HEK293 (cell line): ENCODE results near the gene RXRG.
A peak's percentile ranks its signal among the peaks of the same experiment; 100 is the strongest.

Source experiments
- CTCF ChIA-PET: fragments of 350-600 bp; formaldehyde crosslinking; extraction: SDS; loops from one replicate; lab custom pipeline; 2021; ENCODE audit warnings: antibody characterized with exemption; lab: Yijun Ruan, JAX
- POLR2A ChIA-PET: fragments of 300-600 bp; formaldehyde crosslinking; extraction: SDS; loops from one replicate; lab custom pipeline; 2020; ENCODE audit warnings: antibody characterized with exemption, inconsistent platforms; lab: Yijun Ruan, JAX
- H3K27ac ChIP-seq: fragments of 200-500 bp; sonication (Bioruptor generic); 2 replicates; pipeline ENCODE4 v1.5.1; 2014; ENCODE audit warnings: low read depth, low read length, control low read depth, inconsistent platforms; ENCODE audit errors: extremely low read depth
- H3K36me3 ChIP-seq, 2 experiments: fragments of 200-500 bp in 1 of 2; sonication (Bioruptor generic) in 1 of 2; 1 replicate in 1 of 2; 2 replicates in 1 of 2; pipeline ENCODE4 v1.5.1; 2014 to 2017; ENCODE audit warnings: inconsistent platforms in 2 of 2, low read length in 2 of 2; ENCODE audit not compliant: control insufficient read depth in 2 of 2, insufficient read depth in 1 of 2
- H3K4me1 ChIP-seq: fragments of 200-500 bp; sonication (Bioruptor generic); 2 replicates; pipeline ENCODE4 v1.5.1; 2014; ENCODE audit warnings: mild to moderate bottlenecking, low read length, inconsistent platforms; ENCODE audit not compliant: control insufficient read depth, insufficient read depth
- H3K4me3 ChIP-seq: 2 replicates; pipeline ENCODE4 v1.5.1; 2011; ENCODE audit warnings: low read depth, mild to moderate bottlenecking, control low read depth, low read length, moderate library complexity
- H3K9me3 ChIP-seq: fragments of 200-500 bp; sonication (Bioruptor generic); 2 replicates; pipeline ENCODE4 v1.5.1; 2014; ENCODE audit warnings: low read depth, low read length, inconsistent platforms; ENCODE audit not compliant: control insufficient read depth, insufficient read depth
- SCRT1 ChIP-seq: fragments of 450-650 bp; formaldehyde crosslinking; IDR thresholded peaks from 2 replicates; pipeline ENCODE4 v1.5.1; 2016; ENCODE audit warnings: missing biosample characterization, missing genetic modification characterization, borderline replicate concordance
- SCRT2 ChIP-seq: fragments of 450-650 bp; formaldehyde crosslinking; IDR thresholded peaks from 2 replicates; pipeline ENCODE4 v1.5.1; 2016; ENCODE audit warnings: missing biosample characterization, missing genetic modification characterization
- YY1 ChIP-seq: fragments of 450-650 bp; formaldehyde crosslinking; IDR thresholded peaks from 2 replicates; pipeline ENCODE4 v1.5.1; 2018; ENCODE audit warnings: missing biosample characterization, missing genetic modification characterization
- ZBTB8A ChIP-seq: fragments of 450-650 bp; formaldehyde crosslinking; IDR thresholded peaks from 2 replicates; pipeline ENCODE4 v1.5.1; 2016; ENCODE audit warnings: missing biosample characterization, missing genetic modification characterization
- ZFP41 ChIP-seq: fragments of 450-650 bp; formaldehyde crosslinking; IDR thresholded peaks from 2 replicates; pipeline ENCODE4 v1.5.1; 2016; ENCODE audit warnings: missing biosample characterization, missing genetic modification characterization, borderline replicate concordance
- ZNF274 ChIP-seq, 2 experiments: fragments of 200-500 bp in 1 of 2; fragments of 450-650 bp in 1 of 2; sonication (Bioruptor generic) in 1 of 2; formaldehyde crosslinking in 1 of 2; IDR thresholded peaks; 2 replicates each; pipeline versions ENCODE4 v1.5.1 to v1.6.1; 2014 to 2016; ENCODE audit warnings: borderline replicate concordance in 1 of 2, inconsistent platforms in 1 of 2, low read length in 1 of 2, missing biosample characterization in 1 of 2, missing genetic modification characterization in 1 of 2
- ZNF341 ChIP-seq: fragments of 450-650 bp; formaldehyde crosslinking; IDR thresholded peaks from 2 replicates; pipeline ENCODE4; 2016; ENCODE audit warnings: low read depth, missing biosample characterization, missing genetic modification characterization
- ZNF354C ChIP-seq: fragments of 450-650 bp; formaldehyde crosslinking; IDR thresholded peaks from 2 replicates; pipeline ENCODE4 v1.5.1; 2016; ENCODE audit warnings: missing biosample characterization, missing genetic modification characterization, low read depth, borderline replicate concordance
- ZNF501 ChIP-seq: fragments of 450-650 bp; formaldehyde crosslinking; IDR thresholded peaks from 2 replicates; pipeline ENCODE4 v1.5.1; 2016; ENCODE audit warnings: missing biosample characterization, missing genetic modification characterization
- ZNF549 ChIP-seq: fragments of 450-650 bp; IDR thresholded peaks from 2 replicates; pipeline ENCODE4 v1.5.1; 2018; ENCODE audit warnings: missing biosample characterization, missing genetic modification characterization, mild to moderate bottlenecking, inconsistent platforms, moderate library complexity
- ZNF660 ChIP-seq: fragments of 450-650 bp; IDR thresholded peaks from 2 replicates; pipeline ENCODE4 v1.5.1; 2018; ENCODE audit warnings: missing biosample characterization, mild to moderate bottlenecking, missing genetic modification characterization
- ZNF837 ChIP-seq: fragments of 450-650 bp; formaldehyde crosslinking; IDR thresholded peaks from 2 replicates; pipeline ENCODE4 v1.5.1; 2016; ENCODE audit warnings: missing biosample characterization, missing genetic modification characterization
- ZNF843 ChIP-seq: fragments of 450-650 bp; formaldehyde crosslinking; IDR thresholded peaks from 2 replicates; pipeline ENCODE4 v1.5.1; 2016; ENCODE audit warnings: missing biosample characterization, missing genetic modification characterization
- ZSCAN30 ChIP-seq: fragments of 450-650 bp; IDR thresholded peaks from 2 replicates; pipeline ENCODE4 v1.5.1; 2018; ENCODE audit warnings: missing biosample characterization, mild to moderate bottlenecking, missing genetic modification characterization, moderate library complexity
- TF ChIP-seq, protein P1 (sequence below): fragments of 450-650 bp; formaldehyde crosslinking; IDR thresholded peaks from 2 replicates; pipeline ENCODE4 v1.5.1; 2016; ENCODE audit warnings: missing biosample characterization, missing genetic modification characterization
- TF ChIP-seq, protein P2 (sequence below): fragments of 450-650 bp; formaldehyde crosslinking; IDR thresholded peaks from 2 replicates; pipeline ENCODE4 v1.5.1; 2016; ENCODE audit warnings: missing biosample characterization, missing genetic modification characterization
- TF ChIP-seq, protein P3 (sequence below): fragments of 450-650 bp; formaldehyde crosslinking; IDR thresholded peaks from 2 replicates; pipeline ENCODE4 v1.5.1; 2016; ENCODE audit warnings: missing biosample characterization, missing genetic modification characterization
- TF ChIP-seq, protein P4 (sequence below): fragments of 450-650 bp; formaldehyde crosslinking; IDR thresholded peaks from 2 replicates; pipeline ENCODE4 v1.5.1; 2016; ENCODE audit warnings: missing biosample characterization, missing genetic modification characterization
- TF ChIP-seq, protein P5 (sequence below): fragments of 450-650 bp; formaldehyde crosslinking; IDR thresholded peaks from 2 replicates; pipeline ENCODE4 v1.5.1; 2017; ENCODE audit warnings: missing biosample characterization, missing genetic modification characterization

The RXRG gene

DNA sequence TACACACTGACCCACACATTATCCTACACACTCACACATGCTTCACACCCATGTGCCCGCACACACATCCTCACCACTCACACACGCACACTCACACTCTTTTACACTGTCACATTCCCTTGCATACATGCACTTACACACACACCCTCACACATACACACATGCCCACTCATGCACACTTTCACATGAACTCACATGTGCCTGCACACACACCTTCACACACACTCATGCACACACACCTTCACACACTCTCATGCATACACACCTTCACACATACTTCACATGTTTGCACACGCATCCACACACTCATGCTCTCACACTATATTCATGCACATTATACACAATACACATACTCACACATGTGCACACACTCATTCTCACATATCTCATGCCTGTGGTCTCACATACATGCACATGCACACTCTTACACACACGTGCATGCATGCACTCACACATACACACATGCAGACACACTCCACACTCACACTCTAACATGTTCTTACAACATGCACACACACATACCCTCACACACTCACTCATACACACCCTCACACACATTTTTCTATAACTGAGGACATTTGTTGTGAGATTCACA lies 42.3 kb downstream of the RXRG start:
- H3K4me1 ChIP-seq = no peaks in the 10 kb centered on the region
- H3K9me3 ChIP-seq = no peaks in the 10 kb centered on the region
- TF ChIP-seq SCRT2 = no peak
- TF ChIP-seq, protein P1, sequence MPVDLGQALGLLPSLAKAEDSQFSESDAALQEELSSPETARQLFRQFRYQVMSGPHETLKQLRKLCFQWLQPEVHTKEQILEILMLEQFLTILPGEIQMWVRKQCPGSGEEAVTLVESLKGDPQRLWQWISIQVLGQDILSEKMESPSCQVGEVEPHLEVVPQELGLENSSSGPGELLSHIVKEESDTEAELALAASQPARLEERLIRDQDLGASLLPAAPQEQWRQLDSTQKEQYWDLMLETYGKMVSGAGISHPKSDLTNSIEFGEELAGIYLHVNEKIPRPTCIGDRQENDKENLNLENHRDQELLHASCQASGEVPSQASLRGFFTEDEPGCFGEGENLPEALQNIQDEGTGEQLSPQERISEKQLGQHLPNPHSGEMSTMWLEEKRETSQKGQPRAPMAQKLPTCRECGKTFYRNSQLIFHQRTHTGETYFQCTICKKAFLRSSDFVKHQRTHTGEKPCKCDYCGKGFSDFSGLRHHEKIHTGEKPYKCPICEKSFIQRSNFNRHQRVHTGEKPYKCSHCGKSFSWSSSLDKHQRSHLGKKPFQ = peak; percentile 65; the same call in 1 of the 2 replicates
- TF ChIP-seq ZNF549 (tag by site-specific recombination) = no peak
- TF ChIP-seq, all 188 proteins: peak for 1
- H3K4me3 ChIP-seq = no peak overlapping the region
- no peaks in the 10 kb centered on the region for H3K36me3 ChIP-seq
- POLR2A ChIA-PET = no interaction called here
- CTCF ChIA-PET = interaction anchor here (1.0 to 11.2 kb wide), 10 partner anchors 9 to 199 kb away, joined by 3 to 184 read pairs (median 4); no protein-coding TSS in a partner anchor
- H3K27ac ChIP-seq = no peak overlapping the region

DNA sequence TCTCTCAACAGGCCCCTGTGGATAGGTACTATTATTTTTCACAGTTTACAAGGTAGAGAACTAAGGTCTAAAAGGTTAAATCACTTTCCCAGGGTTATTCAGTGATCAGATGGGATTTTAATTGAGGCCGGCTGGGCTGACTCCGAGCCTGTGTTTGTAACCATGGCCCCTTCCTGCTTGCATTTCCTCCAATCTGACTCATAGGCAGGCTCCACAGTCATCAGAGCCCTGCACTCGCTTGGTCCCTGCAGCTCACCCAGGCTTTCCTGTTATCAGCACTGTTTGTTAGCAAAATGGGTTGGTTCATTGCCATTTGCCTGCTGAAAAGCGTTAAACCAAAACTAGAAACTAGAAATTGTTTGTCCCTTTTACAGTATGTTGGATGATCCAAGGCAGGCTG lies 47.0 kb downstream of the RXRG start:
- H3K27ac ChIP-seq = no peak overlapping the region
- no peak for TF ChIP-seq ZFP41
- TF ChIP-seq, protein P2, sequence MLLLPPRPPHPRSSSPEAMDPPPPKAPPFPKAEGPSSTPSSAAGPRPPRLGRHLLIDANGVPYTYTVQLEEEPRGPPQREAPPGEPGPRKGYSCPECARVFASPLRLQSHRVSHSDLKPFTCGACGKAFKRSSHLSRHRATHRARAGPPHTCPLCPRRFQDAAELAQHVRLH = no peak
- TF ChIP-seq, all 188 proteins: peak for 0
- H3K4me3 ChIP-seq = no peak overlapping the region
- POLR2A ChIA-PET = no interaction called here
- no peaks in the 10 kb centered on the region for H3K4me1 ChIP-seq
- no peaks in the 10 kb centered on the region for H3K36me3 ChIP-seq
- H3K9me3 ChIP-seq = no peaks in the 10 kb centered on the region
- CTCF ChIA-PET = interaction anchor here (0.6 to 1.6 kb wide), 5 partner anchors 23 to 517 kb away, joined by 3 to 7 read pairs (median 3); no protein-coding TSS in a partner anchor

DNA sequence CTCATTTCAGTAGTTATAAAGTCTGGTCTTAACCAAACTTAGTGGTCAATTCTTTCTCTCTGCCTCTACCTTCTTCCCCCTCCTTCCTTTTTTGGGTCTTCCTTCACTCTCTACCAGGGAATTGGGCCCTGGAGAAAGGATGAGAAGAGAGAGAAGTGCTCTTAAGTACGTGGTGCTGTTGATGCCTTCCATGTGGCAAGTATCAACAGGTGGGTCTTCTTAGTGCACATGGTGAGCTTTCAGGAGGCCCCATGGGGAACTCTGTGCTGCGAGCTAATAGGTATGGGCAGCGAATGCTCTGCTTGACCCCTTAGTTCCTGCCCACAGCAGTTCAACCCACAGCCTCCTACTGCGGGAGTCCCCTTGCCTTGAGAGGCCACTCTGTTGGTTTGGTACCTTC lies 49.0 kb downstream of the RXRG start:
- POLR2A ChIA-PET = no interaction called here
- H3K9me3 ChIP-seq = no peaks in the 10 kb centered on the region
- CTCF ChIA-PET = interaction anchor here (0.6 to 6.2 kb wide), 5 partner anchors 8 to 206 kb away, joined by 3 to 108 read pairs (median 11); no protein-coding TSS in a partner anchor
- H3K36me3 ChIP-seq = no peaks in the 10 kb centered on the region
- H3K4me1 ChIP-seq = no peaks in the 10 kb centered on the region
- no peak overlapping the region for H3K4me3 ChIP-seq
- TF ChIP-seq SCRT2 (peak; percentile 86), ZNF843 (tag by site-specific recombination) (no peak), SCRT1 (peak; percentile 75), YY1 (tag by site-specific recombination) (no peak)
- no peak overlapping the region for H3K27ac ChIP-seq

DNA sequence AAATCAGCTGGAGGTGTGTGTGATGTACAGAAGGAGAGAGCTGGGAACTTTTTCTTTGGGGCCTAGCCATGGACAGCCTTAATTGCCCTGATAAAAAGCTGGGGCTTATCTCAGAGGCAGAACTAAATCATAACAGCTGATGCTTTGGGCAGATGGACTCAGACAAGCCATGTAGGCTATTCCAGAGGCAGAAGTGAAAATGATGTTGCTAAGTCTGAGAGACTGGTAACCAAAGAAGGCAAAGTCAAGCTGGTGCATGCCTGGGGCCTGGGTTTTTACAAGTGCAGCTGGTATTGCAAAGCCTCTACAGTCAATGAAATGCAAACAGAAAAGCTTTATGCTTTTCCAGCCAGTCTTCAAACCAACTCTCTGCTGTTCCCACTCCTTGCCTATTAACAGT lies 49.4 kb downstream of the RXRG start:
- CTCF ChIA-PET = interaction anchor here (0.6 to 6.2 kb wide), 6 partner anchors 8 to 198 kb away, joined by 3 to 108 read pairs (median 7); no protein-coding TSS in a partner anchor
- Histone ChIP-seq H3K9me3 (no peaks in the 10 kb centered on the region), H3K4me1 (no peaks in the 10 kb centered on the region), H3K27ac (no peak overlapping the region), H3K4me3 (no peak overlapping the region), H3K36me3 (no peaks in the 10 kb centered on the region)
- POLR2A ChIA-PET = no interaction called here
- TF ChIP-seq, protein P3, sequence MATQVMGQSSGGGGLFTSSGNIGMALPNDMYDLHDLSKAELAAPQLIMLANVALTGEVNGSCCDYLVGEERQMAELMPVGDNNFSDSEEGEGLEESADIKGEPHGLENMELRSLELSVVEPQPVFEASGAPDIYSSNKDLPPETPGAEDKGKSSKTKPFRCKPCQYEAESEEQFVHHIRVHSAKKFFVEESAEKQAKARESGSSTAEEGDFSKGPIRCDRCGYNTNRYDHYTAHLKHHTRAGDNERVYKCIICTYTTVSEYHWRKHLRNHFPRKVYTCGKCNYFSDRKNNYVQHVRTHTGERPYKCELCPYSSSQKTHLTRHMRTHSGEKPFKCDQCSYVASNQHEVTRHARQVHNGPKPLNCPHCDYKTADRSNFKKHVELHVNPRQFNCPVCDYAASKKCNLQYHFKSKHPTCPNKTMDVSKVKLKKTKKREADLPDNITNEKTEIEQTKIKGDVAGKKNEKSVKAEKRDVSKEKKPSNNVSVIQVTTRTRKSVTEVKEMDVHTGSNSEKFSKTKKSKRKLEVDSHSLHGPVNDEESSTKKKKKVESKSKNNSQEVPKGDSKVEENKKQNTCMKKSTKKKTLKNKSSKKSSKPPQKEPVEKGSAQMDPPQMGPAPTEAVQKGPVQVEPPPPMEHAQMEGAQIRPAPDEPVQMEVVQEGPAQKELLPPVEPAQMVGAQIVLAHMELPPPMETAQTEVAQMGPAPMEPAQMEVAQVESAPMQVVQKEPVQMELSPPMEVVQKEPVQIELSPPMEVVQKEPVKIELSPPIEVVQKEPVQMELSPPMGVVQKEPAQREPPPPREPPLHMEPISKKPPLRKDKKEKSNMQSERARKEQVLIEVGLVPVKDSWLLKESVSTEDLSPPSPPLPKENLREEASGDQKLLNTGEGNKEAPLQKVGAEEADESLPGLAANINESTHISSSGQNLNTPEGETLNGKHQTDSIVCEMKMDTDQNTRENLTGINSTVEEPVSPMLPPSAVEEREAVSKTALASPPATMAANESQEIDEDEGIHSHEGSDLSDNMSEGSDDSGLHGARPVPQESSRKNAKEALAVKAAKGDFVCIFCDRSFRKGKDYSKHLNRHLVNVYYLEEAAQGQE (tag by site-specific recombination) = no peak
- TF ChIP-seq YY1 (tag by site-specific recombination) (no peak), ZNF501 (tag by site-specific recombination) (no peak), ZNF660 (tag by site-specific recombination) (no peak), ZNF341 (tag by site-specific recombination) (0 out of 2 replicates have a peak, but pooled peaks have one; percentile 33), ZNF274 (IDR thresholded peaks at IDR 0.05; ENCODE audit: low read length) (no peak), ZNF274 (tag by site-specific recombination; IDR thresholded peaks at IDR 0.05; ENCODE audit: borderline replicate concordance) (no peak), ZNF837 (tag by site-specific recombination) (no peak), ZSCAN30 (tag by site-specific recombination) (no peak), ZNF354C (no peak), ZBTB8A (no peak)
- TF ChIP-seq, protein P4, sequence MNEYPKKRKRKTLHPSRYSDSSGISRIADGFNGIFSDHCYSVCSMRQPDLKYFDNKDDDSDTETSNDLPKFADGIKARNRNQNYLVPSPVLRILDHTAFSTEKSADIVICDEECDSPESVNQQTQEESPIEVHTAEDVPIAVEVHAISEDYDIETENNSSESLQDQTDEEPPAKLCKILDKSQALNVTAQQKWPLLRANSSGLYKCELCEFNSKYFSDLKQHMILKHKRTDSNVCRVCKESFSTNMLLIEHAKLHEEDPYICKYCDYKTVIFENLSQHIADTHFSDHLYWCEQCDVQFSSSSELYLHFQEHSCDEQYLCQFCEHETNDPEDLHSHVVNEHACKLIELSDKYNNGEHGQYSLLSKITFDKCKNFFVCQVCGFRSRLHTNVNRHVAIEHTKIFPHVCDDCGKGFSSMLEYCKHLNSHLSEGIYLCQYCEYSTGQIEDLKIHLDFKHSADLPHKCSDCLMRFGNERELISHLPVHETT (tag by site-specific recombination) = no peak
- TF ChIP-seq, protein P5, sequence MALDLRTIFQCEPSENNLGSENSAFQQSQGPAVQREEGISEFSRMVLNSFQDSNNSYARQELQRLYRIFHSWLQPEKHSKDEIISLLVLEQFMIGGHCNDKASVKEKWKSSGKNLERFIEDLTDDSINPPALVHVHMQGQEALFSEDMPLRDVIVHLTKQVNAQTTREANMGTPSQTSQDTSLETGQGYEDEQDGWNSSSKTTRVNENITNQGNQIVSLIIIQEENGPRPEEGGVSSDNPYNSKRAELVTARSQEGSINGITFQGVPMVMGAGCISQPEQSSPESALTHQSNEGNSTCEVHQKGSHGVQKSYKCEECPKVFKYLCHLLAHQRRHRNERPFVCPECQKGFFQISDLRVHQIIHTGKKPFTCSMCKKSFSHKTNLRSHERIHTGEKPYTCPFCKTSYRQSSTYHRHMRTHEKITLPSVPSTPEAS (tag by site-specific recombination) = no peak
